Measurements from ENCODE around the gene ACSS2.

- TF ChIP-seq POLR2AphosphoS5 (IDR thresholded peaks at IDR 0.05; ENCODE audit: low read depth) (no peak), SPI1 (IDR thresholded peaks at IDR 0.05; ENCODE audit: borderline replicate concordance, low read depth) (no peak), GABPA (IDR thresholded peaks at IDR 0.05; ENCODE audit: low read depth) (no peak)
- TF ChIP-seq, protein P1, sequence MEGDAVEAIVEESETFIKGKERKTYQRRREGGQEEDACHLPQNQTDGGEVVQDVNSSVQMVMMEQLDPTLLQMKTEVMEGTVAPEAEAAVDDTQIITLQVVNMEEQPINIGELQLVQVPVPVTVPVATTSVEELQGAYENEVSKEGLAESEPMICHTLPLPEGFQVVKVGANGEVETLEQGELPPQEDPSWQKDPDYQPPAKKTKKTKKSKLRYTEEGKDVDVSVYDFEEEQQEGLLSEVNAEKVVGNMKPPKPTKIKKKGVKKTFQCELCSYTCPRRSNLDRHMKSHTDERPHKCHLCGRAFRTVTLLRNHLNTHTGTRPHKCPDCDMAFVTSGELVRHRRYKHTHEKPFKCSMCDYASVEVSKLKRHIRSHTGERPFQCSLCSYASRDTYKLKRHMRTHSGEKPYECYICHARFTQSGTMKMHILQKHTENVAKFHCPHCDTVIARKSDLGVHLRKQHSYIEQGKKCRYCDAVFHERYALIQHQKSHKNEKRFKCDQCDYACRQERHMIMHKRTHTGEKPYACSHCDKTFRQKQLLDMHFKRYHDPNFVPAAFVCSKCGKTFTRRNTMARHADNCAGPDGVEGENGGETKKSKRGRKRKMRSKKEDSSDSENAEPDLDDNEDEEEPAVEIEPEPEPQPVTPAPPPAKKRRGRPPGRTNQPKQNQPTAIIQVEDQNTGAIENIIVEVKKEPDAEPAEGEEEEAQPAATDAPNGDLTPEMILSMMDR (IDR thresholded peaks at IDR 0.05; ENCODE audit: insufficient read depth, low read length): no peak
These were observed 43.6 kb downstream of the ACSS2 start for GRCh38 chr20:34920055-34920454.
